Stimulated activated CD8-positive, alpha-beta memory T cell treated with anti-CD3 and anti-CD28 coated beads, Interleukin-15, amount 100 ng/mL, for 1 hour (primary cell): ENCODE data around the gene KRTAP10-1.
"Not testable (repeated sequence)": the region's sequence is repeated elsewhere in the genome, so short reads cannot be mapped to it uniquely, and the experiment has no call there.

Experiments
- DNase-seq: peaks from one replicate; pipeline ENCODE4 v3.0.0-alpha.2; 2020; ENCODE audit warnings: low read depth

The KRTAP10-1 gene

GRCh38 chr21:44539991-44540666 lies at the start of gene KRTAP10-1:
Gene KRTAP10-1 (minus strand): TSS chr21:44540195. CDS start chr21:44540150, 45 bp downstream.
- no peak for DNase-seq

DNA sequence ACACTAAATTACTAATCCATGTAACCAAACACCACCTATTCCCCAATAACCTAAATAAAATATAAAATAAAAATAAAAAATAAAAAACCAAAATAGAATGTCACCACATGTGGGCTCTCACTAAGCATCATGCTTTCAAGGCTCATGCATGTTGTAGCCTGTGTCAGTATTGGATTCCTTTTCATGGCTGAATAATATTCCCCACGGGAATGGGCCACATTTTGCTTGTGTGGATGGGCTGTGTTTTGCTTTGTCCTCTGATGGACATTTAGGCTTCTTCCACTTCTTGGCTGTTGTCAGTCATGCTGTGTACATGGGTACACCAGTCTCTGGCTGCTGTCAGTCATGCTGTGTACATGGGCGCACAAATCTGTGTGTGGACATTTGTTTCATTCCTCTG lies 49.1 kb upstream of the KRTAP10-1 start:
- no peak for DNase-seq

DNA sequence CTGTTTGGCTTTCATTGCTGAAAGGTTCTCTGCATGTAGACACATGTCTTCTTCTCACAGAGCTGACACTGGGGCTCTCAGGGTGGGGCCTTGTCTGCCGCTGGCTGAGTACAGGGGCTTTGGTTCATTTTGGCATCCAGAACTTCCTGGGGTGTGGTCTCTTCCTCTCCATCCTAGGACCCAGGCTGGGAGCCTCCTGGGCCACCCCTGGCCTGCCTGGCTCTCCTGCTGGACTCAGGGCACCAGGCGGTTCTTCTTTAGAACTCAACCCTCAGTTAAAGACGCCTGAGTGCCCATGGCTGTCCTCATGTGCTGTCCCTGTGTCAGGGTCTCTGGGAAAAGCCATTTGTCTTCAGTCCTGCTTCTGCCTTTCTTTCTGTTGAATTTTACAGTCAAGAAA lies 45.9 kb upstream of the KRTAP10-1 start:
- DNase-seq, result no peak

- DNase-seq, result no peak
Measured at GRCh38 chr21:44583800-44584147, 43.8 kb upstream of the KRTAP10-1 start.

- no peak for DNase-seq
Measured at GRCh38 chr21:44583089-44583799, 43.2 kb upstream of the KRTAP10-1 start.

DNA sequence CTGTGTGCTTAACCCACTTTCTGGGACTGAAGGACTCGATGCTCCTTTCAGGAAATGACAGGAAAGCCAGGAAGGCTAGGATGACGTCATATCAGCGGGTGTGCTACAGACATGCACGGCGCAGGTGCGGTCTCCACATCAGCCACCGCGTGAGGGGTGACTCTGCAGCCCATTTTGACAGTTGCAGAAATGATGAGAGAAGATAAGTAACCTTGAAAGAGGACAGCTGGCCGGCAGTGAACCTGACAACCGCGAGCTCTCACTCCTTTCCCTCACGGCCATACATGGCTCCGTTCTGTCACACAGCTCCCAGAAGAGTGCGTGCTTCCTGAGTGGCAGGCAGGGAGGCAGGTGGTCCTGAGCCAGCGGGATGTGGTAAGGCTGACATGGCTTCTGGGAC lies 42.1 kb upstream of the KRTAP10-1 start:
- DNase-seq, result no peak

DNA sequence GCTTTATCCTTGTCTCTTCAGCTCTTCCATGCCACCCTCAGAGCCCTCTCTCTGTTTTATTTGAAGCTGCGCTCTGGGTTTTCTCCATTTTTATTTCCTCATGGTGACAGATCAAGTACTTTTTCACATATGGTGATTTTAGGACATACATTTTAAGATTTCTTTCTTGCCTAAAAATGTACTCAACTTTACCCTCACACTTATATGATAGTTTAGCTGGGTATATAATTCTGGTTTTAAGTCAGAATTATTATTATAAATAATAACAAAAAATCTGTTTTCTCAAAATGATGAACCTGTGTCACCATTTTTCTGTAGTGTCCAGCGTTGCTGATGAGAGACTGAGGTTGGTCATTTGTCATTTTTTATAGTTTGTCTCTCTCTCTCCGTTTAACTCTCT lies 41.2 kb upstream of the KRTAP10-1 start:
- DNase-seq, result no peak

DNA sequence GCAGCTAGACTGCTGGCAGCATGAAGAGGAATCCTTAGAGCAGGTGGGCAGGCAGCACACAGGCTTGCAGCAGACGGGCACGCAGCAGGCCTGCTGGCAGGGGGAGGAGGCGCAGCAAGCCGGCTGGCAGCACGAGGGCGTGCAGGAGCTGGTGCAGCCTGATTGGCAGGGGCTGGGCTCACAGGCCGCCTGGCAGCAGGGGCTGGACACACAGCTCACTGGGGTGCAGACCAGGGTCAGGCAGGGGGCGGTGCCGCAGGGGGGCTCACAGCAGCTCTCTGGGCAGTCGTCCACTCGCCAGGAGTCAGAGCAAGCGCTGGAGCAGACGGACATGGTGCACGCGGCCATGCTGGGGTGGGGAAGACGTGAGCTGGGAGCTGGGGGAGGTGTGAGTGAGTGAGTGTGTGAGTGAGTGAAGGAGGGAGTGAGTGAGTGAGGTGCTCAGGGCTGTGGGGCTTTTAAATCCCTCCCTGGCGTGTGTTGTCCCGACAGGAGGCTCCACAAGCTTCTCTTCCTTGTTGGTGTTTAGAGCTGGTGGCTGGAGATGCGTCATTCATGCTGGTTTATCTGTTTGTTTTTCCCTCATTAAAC lies 40.3 kb upstream of the KRTAP10-1 start, which contains the start of gene KRTAP10-5:
Gene KRTAP10-5, minus strand, starts transcription at position 374 of the 591 bp plus-strand sequence. Its CDS starts 26 bp downstream, at position 348.
- DNase-seq, result not testable (repeated sequence)

DNA sequence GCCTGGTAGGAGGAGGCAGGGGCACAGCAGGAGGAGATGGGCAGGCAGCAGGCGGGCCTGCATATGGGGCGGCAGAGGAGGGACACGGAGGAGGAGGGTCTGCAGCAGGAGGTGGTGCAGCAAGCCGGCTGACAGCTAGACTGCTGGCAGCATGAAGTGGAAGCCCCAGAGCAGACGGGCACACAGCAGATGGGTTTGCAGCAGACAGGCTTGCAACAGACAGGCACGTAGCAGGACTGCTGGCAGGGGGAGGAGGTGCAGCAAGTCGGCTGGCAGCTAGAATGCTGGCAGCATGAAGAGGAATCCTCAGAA lies 39.8 kb upstream of the KRTAP10-1 start:
- DNase-seq, result no peak

- no peak for DNase-seq
Measured at GRCh38 chr21:44579056-44579832, 39.2 kb upstream of the KRTAP10-1 start.

DNA sequence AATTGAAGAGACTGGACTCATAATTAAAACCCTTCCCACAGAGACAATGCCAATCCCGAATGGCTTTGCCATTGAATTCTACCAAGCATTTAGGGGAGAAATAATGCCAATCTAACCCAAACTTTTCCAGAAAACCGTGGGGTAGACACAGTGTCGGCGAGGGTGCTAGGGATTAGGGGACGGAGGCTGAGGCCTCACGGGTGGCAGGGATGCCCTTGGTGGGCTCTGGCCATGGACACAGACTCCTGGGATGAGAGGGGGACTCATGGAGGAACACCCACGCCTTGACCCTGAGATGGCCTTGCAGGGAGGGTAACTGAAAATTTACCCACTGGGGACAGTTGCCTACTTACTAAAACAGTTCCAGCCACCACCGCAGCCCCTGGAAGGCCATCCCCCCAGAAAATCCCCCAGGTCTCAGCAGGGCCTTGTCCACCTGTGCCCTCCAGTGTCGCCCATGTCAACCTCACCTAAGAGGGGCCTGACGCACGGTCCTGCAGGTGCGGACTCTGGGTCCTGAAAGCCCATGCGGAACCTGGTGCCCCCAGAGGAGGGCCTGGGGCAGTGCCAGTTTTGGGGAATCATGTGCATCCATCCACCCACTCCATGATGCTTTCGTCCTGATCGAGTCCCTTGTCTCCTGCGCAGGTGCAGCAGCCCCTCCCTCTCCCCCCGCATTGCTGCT lies 38.5 kb upstream of the KRTAP10-1 start:
- DNase-seq, result no peak

DNA sequence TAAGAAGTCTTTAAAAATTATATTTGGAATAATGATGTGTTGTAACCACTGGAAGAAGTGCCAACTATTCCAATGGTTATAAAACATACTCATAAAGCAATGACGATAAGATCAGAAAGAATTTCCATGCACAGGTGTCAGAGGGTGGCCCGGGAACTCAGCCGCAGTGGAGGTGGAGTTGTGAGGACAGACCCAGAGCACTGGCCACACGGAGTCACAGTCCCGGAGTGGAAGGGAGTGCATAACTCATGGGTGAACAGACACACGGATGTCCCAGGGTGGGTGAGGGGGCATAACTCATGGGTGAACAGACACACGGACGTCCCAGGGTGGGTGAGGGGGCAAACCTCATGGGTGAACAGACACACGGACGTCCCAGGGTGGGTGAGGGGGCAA lies 36.0 kb upstream of the KRTAP10-1 start:
- DNase-seq, result no peak

DNA sequence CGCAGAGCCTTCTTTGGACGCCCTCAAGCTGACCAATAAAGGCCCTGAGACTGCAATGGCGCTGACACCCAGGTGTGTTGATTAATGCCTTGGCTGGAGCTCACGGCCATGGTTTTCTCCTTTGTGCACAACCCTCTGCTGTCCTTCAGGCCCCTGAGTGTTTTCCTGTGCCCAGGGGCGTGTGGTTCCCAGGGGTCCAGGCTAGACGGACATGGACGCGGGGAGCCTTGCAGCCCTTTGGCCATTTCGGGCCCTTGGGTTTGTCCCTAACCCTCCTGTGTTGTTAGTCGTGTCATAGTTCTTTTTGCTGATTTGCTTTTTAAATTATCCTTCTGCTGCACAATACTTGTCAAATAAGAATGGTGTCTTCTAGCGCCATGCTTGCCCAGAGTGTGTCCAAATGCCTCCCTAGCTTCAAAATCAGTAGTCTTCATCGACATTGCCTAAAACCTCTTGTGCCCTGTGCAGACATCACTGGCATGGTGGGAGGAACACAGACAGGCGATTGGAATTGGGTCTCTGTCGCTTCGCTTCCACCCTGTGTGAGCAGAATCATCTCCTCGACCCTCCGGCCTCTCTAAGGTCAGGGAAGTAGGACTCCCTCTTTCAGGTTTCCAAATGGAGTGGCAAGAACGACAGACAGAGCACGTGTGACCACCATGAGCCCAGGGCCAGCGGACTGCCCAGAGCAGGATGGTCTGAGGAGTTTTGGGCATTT lies 35.5 kb upstream of the KRTAP10-1 start:
- no peak for DNase-seq

DNA sequence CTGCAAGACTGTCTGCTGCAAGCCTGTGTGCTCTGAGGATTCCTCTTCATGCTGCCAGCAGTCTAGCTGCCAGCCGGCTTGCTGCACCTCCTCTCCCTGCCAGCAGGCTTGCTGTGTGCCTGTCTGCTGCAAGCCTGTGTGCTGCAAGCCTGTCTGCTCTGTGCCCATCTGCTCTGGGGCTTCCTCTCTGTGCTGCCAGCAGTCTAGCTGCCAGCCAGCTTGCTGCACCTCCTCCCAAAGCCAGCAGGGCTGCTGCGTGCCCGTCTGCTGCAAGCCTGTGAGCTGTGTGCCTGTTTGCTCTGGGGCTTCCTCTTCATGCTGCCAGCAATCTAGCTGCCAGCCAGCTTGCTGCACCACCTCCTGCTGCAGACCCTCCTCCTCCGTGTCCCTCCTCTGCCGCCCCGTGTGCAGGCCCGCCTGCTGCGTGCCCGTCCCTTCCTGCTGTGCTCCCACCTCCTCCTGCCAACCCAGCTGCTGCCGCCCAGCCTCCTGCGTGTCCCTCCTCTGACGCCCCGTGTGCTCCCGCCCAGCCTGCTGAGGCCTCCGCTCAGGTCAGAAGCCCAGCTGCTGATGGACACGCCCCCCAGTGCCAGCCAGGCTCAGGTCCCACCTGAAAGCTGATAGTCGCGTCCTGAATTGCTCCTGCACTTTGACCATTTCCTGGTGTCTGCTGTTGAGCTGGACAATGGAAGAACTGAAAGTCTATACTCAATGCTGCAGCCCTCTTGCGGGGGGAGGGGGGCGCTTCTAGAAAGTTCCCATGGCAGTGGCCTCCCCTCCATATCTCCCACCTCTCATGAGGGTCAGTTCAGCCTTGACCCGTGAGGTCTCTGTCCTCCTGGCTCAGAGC lies 34.7 kb upstream of the KRTAP10-1 start:
- DNase-seq, result no peak

DNA sequence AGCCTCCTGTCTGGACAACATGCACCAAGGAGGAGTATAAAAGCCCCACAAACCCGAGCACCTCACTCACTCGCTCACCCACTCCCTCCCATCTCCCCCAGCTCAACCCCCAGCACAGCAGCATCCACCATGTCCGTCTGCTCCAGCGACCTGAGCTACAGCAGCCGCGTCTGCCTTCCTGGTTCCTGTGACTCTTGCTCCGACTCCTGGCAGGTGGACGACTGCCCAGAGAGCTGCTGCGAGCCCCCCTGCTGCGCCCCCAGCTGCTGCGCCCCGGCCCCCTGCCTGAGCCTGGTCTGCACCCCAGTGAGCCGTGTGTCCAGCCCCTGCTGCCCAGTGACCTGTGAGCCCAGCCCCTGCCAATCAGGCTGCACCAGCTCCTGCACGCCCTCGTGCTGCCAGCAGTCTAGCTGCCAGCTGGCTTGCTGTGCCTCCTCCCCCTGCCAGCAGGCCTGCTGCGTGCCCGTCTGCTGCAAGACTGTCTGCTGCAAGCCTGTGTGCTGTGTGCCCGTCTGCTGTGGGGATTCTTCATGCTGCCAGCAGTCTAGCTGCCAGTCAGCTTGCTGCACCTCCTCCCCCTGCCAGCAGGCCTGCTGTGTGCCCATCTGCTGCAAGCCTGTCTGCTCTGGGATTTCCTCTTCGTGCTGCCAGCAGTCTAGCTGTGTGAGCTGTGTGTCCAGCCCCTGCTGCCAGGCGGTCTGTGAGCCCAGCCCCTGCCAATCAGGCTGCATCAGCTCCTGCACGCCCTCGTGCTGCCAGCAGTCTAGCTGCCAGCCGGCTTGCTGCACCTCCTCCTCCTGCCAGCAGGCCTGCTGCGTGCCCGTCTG lies 33.8 kb upstream of the KRTAP10-1 start, which contains the start of gene KRTAP10-4:
Gene KRTAP10-4, plus strand, starts transcription at position 100 of the 827 bp plus-strand sequence. Its CDS starts 30 bp downstream, at position 130.
- not testable (repeated sequence) for DNase-seq

GRCh38 chr21:44572959-44573583 lies 33.1 kb upstream of the KRTAP10-1 start:
- DNase-seq, result no peak

DNA sequence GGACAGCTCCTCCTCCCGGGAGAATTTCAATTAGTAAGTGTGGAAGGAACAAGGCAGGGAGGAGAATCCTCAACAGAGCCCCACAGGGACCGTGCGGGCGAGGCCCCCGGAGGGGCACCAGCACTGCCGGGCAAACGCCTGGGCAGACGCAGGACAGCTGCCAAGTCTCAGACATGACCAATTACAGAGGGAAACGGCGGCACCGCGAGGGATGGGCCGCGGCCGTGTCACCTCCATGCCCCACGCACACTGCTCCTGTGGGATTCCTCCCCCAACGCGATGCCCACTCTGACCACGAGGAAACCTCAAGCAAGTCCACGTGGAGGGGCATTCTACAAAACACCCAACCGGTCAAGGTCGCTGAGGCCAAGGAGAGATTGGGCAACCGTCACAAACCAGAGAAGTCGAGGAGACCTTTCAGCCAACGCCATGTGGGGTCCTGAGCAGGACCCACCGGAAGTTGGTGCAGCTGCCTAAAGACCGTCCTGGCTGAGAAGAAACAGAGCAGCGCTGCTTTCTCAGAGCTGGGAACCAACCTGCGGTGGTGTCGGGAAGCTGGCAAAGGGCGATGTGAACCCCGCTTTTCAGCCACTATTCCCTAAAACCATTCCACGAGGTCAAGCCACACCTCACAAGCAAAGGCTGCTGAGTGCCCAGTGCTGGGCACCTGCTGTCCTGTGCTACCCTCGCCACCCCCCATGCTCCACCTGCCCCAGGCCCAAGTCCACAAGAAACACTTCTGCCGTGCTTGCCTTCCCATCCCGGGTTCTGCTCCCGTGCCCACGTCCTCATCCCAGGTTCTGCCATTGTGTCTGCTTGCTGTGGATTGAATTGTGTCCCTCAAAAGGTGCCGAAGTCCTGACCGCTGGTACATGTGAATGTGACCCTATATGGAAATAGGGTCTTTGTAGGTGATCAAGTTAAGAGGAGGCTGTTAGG lies 32.1 kb upstream of the KRTAP10-1 start:
- DNase-seq, result no peak

DNA sequence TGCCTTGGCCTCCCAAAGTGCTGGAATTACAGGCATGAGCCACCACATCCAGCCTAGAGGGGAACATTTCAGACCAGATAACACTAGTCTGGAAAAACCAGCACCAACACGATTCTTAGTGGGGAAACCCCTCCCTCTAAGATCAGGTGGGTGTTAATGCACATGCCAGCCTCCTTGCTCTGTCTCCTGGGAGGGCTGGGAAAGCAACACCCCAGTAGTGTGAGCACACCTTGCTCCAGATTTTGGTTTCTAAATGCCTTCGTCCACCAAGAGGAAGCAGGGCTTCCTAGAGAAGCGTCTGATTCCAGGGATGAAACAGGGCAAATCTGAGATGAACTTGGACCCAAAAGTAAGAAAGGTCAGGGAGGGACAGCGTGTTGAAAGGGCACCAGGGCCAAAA lies 31.3 kb upstream of the KRTAP10-1 start:
- no peak for DNase-seq
